Measurements from ENCODE around the gene EPHB6.

EPHB6 gene

GRCh38 chr7:142890874-142891485, 36.1 kb downstream of the EPHB6 start:
- ChIA-PET CTCF (no interaction called here), POLR2A (no interaction called here)
- TF ChIP-seq ZNF473 (tag by site-specific recombination; IDR thresholded peaks at IDR 0.05) (no peak), ZSCAN4 (tag by site-specific recombination; IDR thresholded peaks at IDR 0.05) (peak; percentile 75), ZNF521 (tag by site-specific recombination; IDR thresholded peaks at IDR 0.05) (no peak)
- Histone ChIP-seq H3K4me1 (ENCODE audit: control insufficient read depth, insufficient read depth, low read length) (no peaks in the 10 kb centered on the region), H3K9me3 (ENCODE audit: control insufficient read depth, insufficient read depth, low read depth, low read length) (no peaks in the 10 kb centered on the region), H3K27ac (ENCODE audit: extremely low read depth, low read depth, low read length) (no peak overlapping the region), H3K36me3 (ENCODE audit: control insufficient read depth in 2 of 2, insufficient read depth in 1 of 2, low read length in 2 of 2) (no peaks in the 10 kb centered on the region), H3K4me3 (ENCODE audit: low read depth, low read length) (no peak overlapping the region)

GRCh38 chr7:142891490-142892082, 36.7 kb downstream of the EPHB6 start:
- Histone ChIP-seq H3K9me3 (ENCODE audit: control insufficient read depth, insufficient read depth, low read depth, low read length) (no peaks in the 10 kb centered on the region), H3K36me3 (ENCODE audit: control insufficient read depth in 2 of 2, insufficient read depth in 1 of 2, low read length in 2 of 2) (no peaks in the 10 kb centered on the region), H3K27ac (ENCODE audit: extremely low read depth, low read depth, low read length) (no peak overlapping the region), H3K4me3 (ENCODE audit: low read depth, low read length) (no peak overlapping the region), H3K4me1 (ENCODE audit: control insufficient read depth, insufficient read depth, low read length) (no peaks in the 10 kb centered on the region)
- POLR2A ChIA-PET: no interaction called here
- CTCF ChIA-PET: interaction anchor here (1.0 kb wide), 1 partner anchor 11 kb away, joined by 3 read pairs; no protein-coding TSS in a partner anchor
- TF ChIP-seq ZNF202 (tag by site-specific recombination; IDR thresholded peaks at IDR 0.05; ENCODE audit: borderline replicate concordance): no peak
- TF ChIP-seq PRDM2 (tag by site-specific recombination; IDR thresholded peaks at IDR 0.05; ENCODE audit: borderline replicate concordance): no peak
- no peak for TF ChIP-seq HOXC10 (CRISPR knock-in tag; IDR thresholded peaks at IDR 0.05)
- TF ChIP-seq ZNF513 (tag by site-specific recombination; IDR thresholded peaks at IDR 0.05): no peak
- TF ChIP-seq ZNF266 (tag by site-specific recombination; IDR thresholded peaks at IDR 0.05; ENCODE audit: low read depth): no peak
- TF ChIP-seq GLI2 (tag by site-specific recombination; IDR thresholded peaks at IDR 0.05; ENCODE audit: borderline replicate concordance, low read depth): no peak
- TF ChIP-seq MEIS1 (CRISPR knock-in tag; IDR thresholded peaks at IDR 0.05; ENCODE audit: borderline replicate concordance): no peak
- no peak for TF ChIP-seq MYNN (tag by site-specific recombination; IDR thresholded peaks at IDR 0.05; ENCODE audit: borderline replicate concordance)
- TF ChIP-seq SALL2 (tag by site-specific recombination; IDR thresholded peaks at IDR 0.05; ENCODE audit: borderline replicate concordance): no peak
- TF ChIP-seq ZBTB1 (tag by site-specific recombination; IDR thresholded peaks at IDR 0.05): no peak
- no peak for TF ChIP-seq ZBTB11 (tag by site-specific recombination; conservative IDR thresholded peaks at IDR 0.05; ENCODE audit: low read depth)
- no peak for TF ChIP-seq ZNF24 (tag by site-specific recombination; IDR thresholded peaks at IDR 0.05)
